Umbilical cord (tissue), 2 donors: ENCODE measurements around the gene DCANP1. TPM values are rescaled to one million over a fixed set of nuclear protein-coding genes. Genes with fewer than 3 reads are reported as not detected.
"Not testable (repeated sequence)": the region's sequence is repeated elsewhere in the genome, so short reads cannot be mapped to it uniquely, and the experiment has no call there.

Source experiments
- DNase-seq: peaks from one replicate; pipeline ENCODE4 v3.0.0-alpha.2; 2015; ENCODE audit warnings: low spot score
- total RNA-seq: library from RNA; depleted of rRNA; stranded (reverse); fragments of >200 nt; gene quantifications from one replicate; pipeline ENCODE4 v1.2.3, GENCODE V29; 2014; ENCODE audit warnings: low replicate concordance; ENCODE audit not compliant: insufficient read depth

DCANP1 gene
- total RNA-seq = 2.9 TPM

- no peak for DNase-seq
These were observed at the start of gene DCANP1 for GRCh38 chr5:135447298-135447929. TSS of gene DCANP1 (minus strand) at chr5:135447348. CDS start at chr5:135447108, 240 bp downstream.

GRCh38 chr5:135495531-135495930 lies 48.4 kb upstream of the DCANP1 start:
- not testable (repeated sequence) for DNase-seq

- DNase-seq = no peak
These were observed 47.0 kb upstream of the DCANP1 start for GRCh38 chr5:135494196-135494595.

GRCh38 chr5:135493406-135494180 lies 46.4 kb upstream of the DCANP1 start:
- peak; percentile 69 for DNase-seq

GRCh38 chr5:135492319-135492626 lies 45.1 kb upstream of the DCANP1 start:
- DNase-seq = no peak

- no peak for DNase-seq
These were observed 44.6 kb upstream of the DCANP1 start for GRCh38 chr5:135491552-135492318.

- DNase-seq = no peak
These were observed 43.9 kb upstream of the DCANP1 start for GRCh38 chr5:135491038-135491551.

GRCh38 chr5:135490245-135491037 lies 43.3 kb upstream of the DCANP1 start:
- no peak for DNase-seq

GRCh38 chr5:135489466-135490244 lies 42.5 kb upstream of the DCANP1 start:
- DNase-seq = peak; percentile 44

- peak; percentile 71 for DNase-seq
These were observed 41.7 kb upstream of the DCANP1 start for GRCh38 chr5:135488727-135489465.

GRCh38 chr5:135487839-135488514 lies 40.8 kb upstream of the DCANP1 start:
- no peak for DNase-seq

- DNase-seq = no peak
These were observed 39.9 kb upstream of the DCANP1 start for GRCh38 chr5:135487037-135487395.

- DNase-seq = no peak
These were observed 39.2 kb upstream of the DCANP1 start for GRCh38 chr5:135486131-135487036.

- DNase-seq = no peak
These were observed 37.5 kb upstream of the DCANP1 start for GRCh38 chr5:135484674-135485086.

- no peak for DNase-seq
These were observed 36.1 kb upstream of the DCANP1 start for GRCh38 chr5:135483254-135483653.

- no peak for DNase-seq
These were observed 35.3 kb upstream of the DCANP1 start for GRCh38 chr5:135482381-135482933.

GRCh38 chr5:135481909-135482311 lies 34.8 kb upstream of the DCANP1 start:
- DNase-seq = no peak

GRCh38 chr5:135481387-135481786 lies 34.2 kb upstream of the DCANP1 start:
- no peak for DNase-seq
